ENCODE measurements around the gene PSMF1. TPM values are rescaled to one million over a fixed set of nuclear protein-coding genes. Genes with fewer than 3 reads are reported as not detected.

The PSMF1 gene
- total and polyA plus RNA-seq, 9 of the 15 experiments (the other 6 are each of a cell fraction or from before 2014, with no cell fraction given) = 8.5 to 192 (median 33.2) TPM

GRCh38 chr20:1131354-1131753 lies 13.0 kb downstream of the PSMF1 start:
- no peaks in the 10 kb centered on the region for H3K9me1 ChIP-seq (ENCODE audit: control insufficient read depth, insufficient read depth, low read length)
- no peaks in the 10 kb centered on the region for H3K4me1 ChIP-seq (replicated peaks in 1 of 2; ENCODE audit: control insufficient read depth in 2 of 2, insufficient read depth in 2 of 2, low read length in 2 of 2)
- H3K4me3 ChIP-seq = no peak overlapping the region
- FAIRE-seq (no peak), DNase-seq (ENCODE audit: extremely low read depth in 1 of 4, low spot score in 3 of 4) (no peak), ATAC-seq (no peak)
- in situ Hi-C loops (cut with MboI) = no loop called here
- H3K36me3 ChIP-seq (ENCODE audit: control insufficient read depth, insufficient read depth, low read length) = peaks cover 84% of the 10 kb centered on the region
- no peak overlapping the region for H3K9ac ChIP-seq (ENCODE audit: insufficient read depth in 1 of 2, low read depth in 2 of 2, low read length in 2 of 2)
- peaks cover 25% of the 10 kb centered on the region for H3K79me2 ChIP-seq (ENCODE audit: control insufficient read depth, insufficient read depth, low read length)
- no peak overlapping the region for H2AFZ ChIP-seq (ENCODE audit: low read depth, low read length)
- H3K4me2 ChIP-seq (ENCODE audit: insufficient read depth, low read length) = no peak overlapping the region
- H3K27ac ChIP-seq (ENCODE audit: extremely low read depth, low read depth, low read length) = no peak overlapping the region
- H4K20me1 ChIP-seq (replicated peaks; ENCODE audit: control insufficient read depth, insufficient read depth, low read length) = no peaks in the 10 kb centered on the region
- H3K27me3 ChIP-seq (ENCODE audit: control insufficient read depth in 2 of 2, insufficient read depth in 2 of 2, low read length in 2 of 2) = no peaks in the 10 kb centered on the region
- intact Hi-C loops (cut with micrococcal nuclease) = no loop called here
- CTCF ChIA-PET (ENCODE audit: low intra/inter-chr PET ratio) = no interaction called here
- no TSS peak for BruUV-seq (replicated peaks)
- TF ChIP-seq HMGXB4 (CRISPR knock-in tag; IDR thresholded peaks at IDR 0.05) = no peak
- no peak for TF ChIP-seq CGGBP1 (CRISPR knock-in tag; IDR thresholded peaks at IDR 0.05)
- no peak for TF ChIP-seq HNRNPH1 (optimal IDR thresholded peaks at IDR 0.05; ENCODE audit: low read depth, low read length)
- TF ChIP-seq RBFOX2 (IDR thresholded peaks at IDR 0.05; ENCODE audit: low read depth, low read length) = no peak
- TF ChIP-seq EWSR1 (IDR thresholded peaks at IDR 0.05; ENCODE audit: borderline replicate concordance, low read depth, partially characterized antibody) = no peak
- TF ChIP-seq CBX3 (IDR thresholded peaks at IDR 0.05; ENCODE audit: borderline replicate concordance in 1 of 2, low read length in 2 of 2) = no peak
- TF ChIP-seq GTF2E2 (tag; IDR thresholded peaks at IDR 0.05) = no peak
- TF ChIP-seq ZNF217 (CRISPR knock-in tag; IDR thresholded peaks at IDR 0.05) = no peak
- TF ChIP-seq BCL6 (CRISPR knock-in tag; IDR thresholded peaks at IDR 0.05) = no peak
- TF ChIP-seq NRF1 (conservative IDR thresholded peaks at IDR 0.05 in 1 of 2, IDR thresholded peaks at IDR 0.05 in 1 of 2) = no peak
- TF ChIP-seq GATA2 (CRISPR knock-in tag; IDR thresholded peaks at IDR 0.05) = no peak
- TF ChIP-seq KLF6 (CRISPR knock-in tag; IDR thresholded peaks at IDR 0.05; ENCODE audit: borderline replicate concordance) = no peak
- TF ChIP-seq ADNP (tag; IDR thresholded peaks at IDR 0.05) = no peak
- POLR2A ChIA-PET = interaction anchor here (1.9 kb wide), 1 partner anchor 11 kb away, joined by 6 read pairs; no protein-coding TSS in a partner anchor
- H3K9me3 ChIP-seq (replicated peaks; ENCODE audit: control insufficient read depth, insufficient read depth, low read depth, low read length) = no peaks in the 10 kb centered on the region
- 97% methylated on average over 3 of the region's 3 CpGs for WGBS (ENCODE audit: insufficient coverage, low coverage, missing lambda C conversion rate)
